Metanephros (tissue), 1 donor: ENCODE results near the gene VAT1. TPM values are rescaled to one million over a fixed set of nuclear protein-coding genes. Genes with fewer than 3 reads are reported as not detected.

ENCODE experiments used
- total RNA-seq: library from RNA; depleted of rRNA; stranded (reverse); fragments of >200 nt; gene quantifications from one replicate; pipeline ENCODE4 v1.2.3, GENCODE V29; 2014

VAT1 gene
- 61.9 TPM for total RNA-seq

DNA sequence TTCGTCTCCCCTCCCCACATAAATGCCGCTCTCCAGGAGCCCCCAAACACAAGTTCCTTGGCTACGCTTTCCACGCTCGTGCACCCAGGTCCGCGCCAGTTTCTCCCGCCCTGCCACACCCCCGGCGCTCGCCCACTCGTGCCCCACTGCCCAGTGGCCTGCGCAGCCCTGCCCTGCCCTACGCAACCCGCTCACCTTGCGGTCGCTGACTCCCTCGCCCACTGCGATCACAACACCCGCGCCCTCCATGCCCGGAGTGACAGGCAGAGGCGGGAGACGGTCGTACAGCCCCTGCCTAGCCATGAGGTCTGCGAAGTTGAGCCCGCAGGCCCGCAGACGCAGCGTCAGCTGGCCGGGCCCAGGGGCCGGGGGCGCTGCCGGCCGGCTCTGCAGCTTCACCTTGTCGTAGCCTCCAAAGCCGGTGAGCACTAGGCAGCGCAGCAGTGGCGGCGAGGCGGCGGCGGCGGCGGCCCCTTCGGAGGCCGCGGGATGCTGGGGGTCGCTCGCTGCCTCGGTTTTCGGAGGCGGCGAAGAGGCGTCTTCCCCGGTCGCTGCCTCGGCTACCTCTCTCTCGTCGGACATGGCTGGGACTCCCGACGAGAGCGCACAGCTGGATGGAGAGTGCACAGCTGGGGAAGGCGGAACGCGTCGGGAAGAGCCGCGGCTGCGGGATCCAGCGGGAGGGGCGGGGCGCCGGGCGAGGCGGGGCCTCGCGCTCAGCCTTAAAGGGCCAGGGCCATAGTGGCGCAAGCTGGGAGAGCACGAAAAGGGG is at the start of gene VAT1:
Gene VAT1, minus strand, starts transcription at position 645 of the 772 bp plus-strand sequence. Its CDS starts 63 bp downstream, at position 582.

DNA sequence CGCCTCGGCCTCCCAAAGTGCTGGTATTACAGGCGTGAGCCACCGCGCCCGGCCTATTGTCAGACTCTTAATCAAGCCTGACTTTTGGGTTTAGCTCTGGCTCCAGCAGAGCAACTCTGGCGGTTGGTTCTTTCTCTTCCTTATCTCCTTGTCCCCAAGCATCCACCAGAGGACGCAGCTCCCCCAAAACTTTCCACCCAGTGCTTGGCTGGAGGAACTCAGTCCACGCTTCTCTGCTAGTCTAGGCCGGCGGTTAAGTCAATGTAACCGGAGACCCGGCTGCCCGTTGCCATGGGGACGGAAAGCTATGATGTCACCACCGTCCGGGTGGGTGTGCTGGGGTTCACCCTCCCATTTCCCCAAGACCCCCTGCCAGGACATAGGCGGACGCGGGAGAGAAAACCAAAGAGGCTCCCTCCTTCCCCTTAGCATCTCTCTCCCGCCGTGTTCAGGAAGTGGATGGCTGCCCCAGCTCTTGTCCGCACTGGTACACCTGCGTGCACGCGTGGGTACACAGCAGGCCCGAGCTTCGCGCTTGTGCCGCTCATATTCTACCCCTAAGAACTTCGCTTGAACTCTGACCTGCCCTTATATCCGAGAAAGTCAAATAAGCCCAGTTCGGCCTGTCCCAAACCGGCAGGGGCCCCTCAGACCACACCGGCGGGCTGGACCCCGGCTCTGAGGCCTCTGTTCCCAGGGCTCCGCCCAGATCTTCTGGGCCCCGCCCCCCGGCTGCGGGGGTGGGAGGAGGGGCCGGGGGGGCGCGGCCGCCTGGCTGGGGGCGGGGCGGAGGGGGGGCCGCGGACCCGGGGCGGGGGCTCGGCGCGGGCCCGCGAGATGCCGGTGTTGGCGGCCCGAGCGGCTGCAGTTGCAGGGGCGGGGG is 2.5 kb upstream of the VAT1 start, which contains the start of gene RND2:
Gene RND2, plus strand, starts transcription at position 825 of the 883 bp plus-strand sequence. CDS start 117 bp downstream, outside the sequence.

DNA sequence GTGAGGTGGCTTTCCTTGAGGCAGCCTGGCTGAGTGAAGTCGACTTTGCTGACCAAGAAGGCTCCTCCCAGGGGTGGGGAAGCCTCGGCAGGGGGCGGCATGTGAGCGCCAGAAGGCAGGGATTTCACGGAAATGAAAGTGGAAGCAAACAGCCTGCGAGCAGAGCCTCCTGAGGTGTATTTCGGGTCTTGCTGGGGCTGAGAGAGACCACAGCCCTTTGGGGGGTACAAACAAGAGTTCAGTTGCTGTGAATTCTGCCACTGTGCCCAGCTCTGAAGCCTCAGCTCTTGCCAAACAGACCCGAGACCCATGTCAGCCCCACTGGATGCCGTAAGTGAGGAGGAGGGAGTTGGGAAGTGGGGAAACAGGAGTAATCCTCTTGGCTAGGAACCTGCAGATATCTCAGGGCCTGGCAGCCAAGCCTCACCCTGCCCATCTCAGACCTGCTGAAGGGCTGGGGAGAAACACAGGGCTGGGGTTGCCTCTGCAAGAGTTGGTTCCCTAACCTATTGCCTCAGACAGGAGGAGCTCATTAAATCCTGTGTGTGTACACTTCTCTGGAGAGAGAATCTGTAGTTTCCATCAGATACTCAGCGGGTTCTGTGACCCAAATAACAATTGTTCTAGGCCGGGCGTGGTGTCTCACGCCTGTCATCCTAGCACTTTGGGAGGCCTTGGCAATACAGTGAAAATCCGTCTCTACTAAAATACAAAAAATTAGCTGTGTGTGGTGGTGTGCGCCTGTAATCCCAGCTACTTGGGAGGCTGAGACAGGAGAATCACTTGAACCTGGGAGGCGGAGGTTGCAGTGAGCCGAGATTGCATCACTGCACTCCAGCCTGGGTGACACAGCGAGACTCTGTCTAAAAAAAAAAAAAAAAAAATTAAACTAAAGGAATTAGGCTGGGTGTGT is 15.3 kb downstream of the VAT1 start, which contains the start of gene IFI35:
Gene IFI35, plus strand, starts transcription at position 146 of the 913 bp plus-strand sequence. Its CDS starts 164 bp downstream, at position 310.

DNA sequence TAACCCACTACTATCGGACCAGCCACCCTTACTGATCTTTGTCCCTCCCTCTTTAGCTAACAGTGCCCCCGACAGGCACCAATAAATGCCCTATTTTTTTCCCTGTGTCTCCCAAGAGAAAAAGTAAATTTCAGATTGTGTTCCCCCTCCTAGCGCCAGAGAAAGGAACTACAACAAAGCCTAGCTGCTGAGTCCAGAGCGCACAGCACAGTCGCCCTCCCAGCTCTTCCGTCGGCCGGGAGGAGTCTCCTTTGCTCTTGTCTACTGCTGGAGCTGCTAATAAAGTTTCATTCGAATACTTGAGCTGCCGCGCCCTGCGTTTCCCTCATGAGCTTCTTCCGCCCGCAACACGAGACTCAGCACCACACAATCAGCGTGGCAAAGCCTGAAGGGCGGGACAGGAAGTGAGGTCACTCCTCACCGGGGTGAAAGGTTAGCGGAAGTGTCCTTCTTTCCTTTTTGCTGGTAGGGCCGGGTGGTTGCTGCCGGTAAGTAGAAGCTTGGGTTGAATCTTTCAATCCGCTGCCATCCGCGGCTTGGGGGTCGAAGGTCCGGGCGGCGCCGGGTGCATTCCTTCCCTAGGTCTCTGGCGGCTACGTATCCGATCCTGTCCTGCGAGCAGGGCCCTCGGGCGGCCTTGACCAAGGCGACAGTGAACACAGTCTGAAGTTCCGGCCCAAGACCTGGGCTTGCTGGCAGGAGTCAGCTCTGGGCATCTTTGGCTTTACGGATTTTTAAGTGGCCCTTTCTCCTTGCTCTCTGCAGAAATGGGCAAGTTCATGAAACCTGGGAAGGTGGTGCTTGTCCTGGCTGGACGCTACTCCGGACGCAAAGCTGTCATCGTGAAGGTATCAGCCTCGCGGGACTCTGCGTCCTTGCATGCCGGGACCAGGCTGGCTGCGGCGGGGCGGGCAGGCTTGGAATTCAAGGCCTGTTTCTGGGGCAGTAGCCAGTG is 23.9 kb downstream of the VAT1 start, which contains the start of gene RPL27:
Gene RPL27, plus strand, starts transcription at position 436 of the 955 bp plus-strand sequence. Its CDS starts 332 bp downstream, at position 768.

DNA sequence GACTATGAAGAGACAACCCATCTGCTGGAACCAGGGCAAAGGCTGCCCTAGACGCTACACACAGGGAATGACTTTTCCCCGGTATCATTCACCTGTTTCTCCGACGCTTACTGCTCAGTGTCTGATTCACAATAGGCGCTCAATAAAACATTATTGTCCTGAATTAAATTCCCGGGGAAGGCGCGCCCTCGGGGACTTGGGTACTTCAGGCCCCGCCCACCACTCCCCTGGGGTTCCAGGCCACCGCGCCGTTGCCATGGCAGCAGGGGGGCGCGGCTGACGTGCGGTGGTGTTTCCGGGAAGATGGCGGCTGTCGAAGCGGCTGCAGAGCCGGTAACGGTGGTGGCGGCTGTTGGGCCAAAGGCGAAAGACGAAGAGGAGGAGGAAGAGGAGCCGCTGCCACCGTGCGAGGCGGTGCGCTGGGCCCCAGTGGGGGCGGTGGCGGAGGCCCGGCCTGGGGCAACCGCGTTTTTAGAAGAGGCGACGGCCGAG is 41.9 kb downstream of the VAT1 start, which contains the start of gene RUNDC1:
Gene RUNDC1, plus strand, starts transcription at position 292 of the 492 bp plus-strand sequence. Its CDS starts 12 bp downstream, at position 304.

DNA sequence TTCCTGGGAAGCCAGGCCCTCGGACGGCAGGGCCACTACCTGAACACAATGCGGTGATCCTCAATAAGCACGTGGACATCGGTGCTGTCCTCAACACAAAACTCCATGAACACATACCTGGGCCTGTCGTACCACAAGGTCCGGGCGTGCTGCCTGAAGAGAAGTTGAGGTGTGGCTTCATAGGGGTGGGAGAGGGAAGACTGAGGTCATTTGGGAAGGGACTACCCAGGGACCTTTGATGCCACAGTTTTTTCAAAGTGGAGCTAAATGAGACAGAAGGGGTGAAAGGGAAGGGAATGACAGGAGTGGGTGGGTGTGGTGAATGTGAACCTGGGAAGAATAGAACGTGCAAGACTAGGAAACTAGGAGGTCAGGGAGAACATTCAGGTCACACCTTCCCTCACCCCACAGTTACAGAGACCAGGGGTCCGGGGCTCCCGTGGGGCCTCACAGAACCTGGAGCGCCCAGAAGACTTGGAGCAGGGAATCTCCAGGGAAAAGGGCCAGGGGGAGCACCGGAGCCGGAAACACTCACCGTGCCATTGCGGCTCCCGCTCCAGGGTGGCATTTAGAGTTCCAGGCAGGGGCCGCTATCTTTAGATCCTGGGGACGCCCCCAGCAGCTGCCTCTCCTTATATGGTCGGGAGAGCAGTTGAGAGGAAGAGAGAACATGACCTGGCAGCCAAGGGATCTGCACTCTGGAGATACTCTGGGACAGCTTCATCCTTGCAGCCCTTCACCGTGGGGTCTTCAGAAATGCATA is 42.5 kb downstream of the VAT1 start, which contains the start of gene PTGES3L:
Gene PTGES3L, minus strand, starts transcription at position 570 of the 763 bp plus-strand sequence. Its CDS starts 27 bp downstream, at position 543.

Other genes with a start within 250 kb of the VAT1 start
- 65.6 TPM for gene VPS25, start 248.9 kb downstream of the VAT1 start, total RNA-seq
- 11.4 TPM for gene WNK4, start 241.8 kb downstream of the VAT1 start, total RNA-seq
- 108 TPM for gene COA3, start 223.7 kb downstream of the VAT1 start, total RNA-seq
- 0.18 TPM for gene CNTD1, start 223.5 kb downstream of the VAT1 start, total RNA-seq
- 126 TPM for gene BECN1, start 198.1 kb downstream of the VAT1 start, total RNA-seq
- gene PSME3, start 189.0 kb downstream of the VAT1 start, total RNA-seq: 36.5 TPM
- 1.6 TPM for gene AOC2, start 177.8 kb downstream of the VAT1 start, total RNA-seq
- gene AOC3, start 171.2 kb downstream of the VAT1 start, total RNA-seq: 9.6 TPM
- gene G6PC1, start 121.6 kb downstream of the VAT1 start, total RNA-seq: 6.0 TPM
- 30.5 TPM for gene AARSD1, start 57.9 kb downstream of the VAT1 start, total RNA-seq
- 5.8 TPM for gene PTGES3L, start 42.3 kb downstream of the VAT1 start, total RNA-seq
- 11.7 TPM for gene RUNDC1, start 41.8 kb downstream of the VAT1 start, total RNA-seq
- 1,573 TPM for gene RPL27, start 24.0 kb downstream of the VAT1 start, total RNA-seq
- 9.8 TPM for gene IFI35, start 15.6 kb downstream of the VAT1 start, total RNA-seq
- gene RND2, start 2.8 kb upstream of the VAT1 start, total RNA-seq: 1.3 TPM
- gene BRCA1, start 103.0 kb upstream of the VAT1 start, total RNA-seq: 17.1 TPM
- gene NBR1, start 148.8 kb upstream of the VAT1 start, total RNA-seq: 99.5 TPM
- gene TMEM106A, start 189.5 kb upstream of the VAT1 start, total RNA-seq: 18.2 TPM
- not detected for gene CCDC200, start 206.2 kb upstream of the VAT1 start, total RNA-seq
- not detected for gene RNU2-1, start 211.6 kb upstream of the VAT1 start, total RNA-seq